GM19324 (cell line): ENCODE data around the gene CENPN.

Experiments
- ATAC-seq: cut with Tn5 transposase; IDR thresholded peaks from one replicate; pipeline ENCODE4 v1.9.1; 2021; ENCODE audit warnings: mild to moderate bottlenecking, moderate library complexity; ENCODE audit not compliant: unreplicated experiment, low FRiP score

CENPN gene

GRCh38 chr16:81076566-81077075 lies 69.6 kb downstream of the CENPN start:
- ATAC-seq = peak; percentile 90

GRCh38 chr16:81077076-81077940 lies 70.3 kb downstream of the CENPN start, which contains the start of gene C16orf46:
Gene C16orf46 (minus strand): TSS chr16:81077238. CDS start chr16:81063955, 13,283 bp downstream.
- ATAC-seq = peak; percentile 96

DNA sequence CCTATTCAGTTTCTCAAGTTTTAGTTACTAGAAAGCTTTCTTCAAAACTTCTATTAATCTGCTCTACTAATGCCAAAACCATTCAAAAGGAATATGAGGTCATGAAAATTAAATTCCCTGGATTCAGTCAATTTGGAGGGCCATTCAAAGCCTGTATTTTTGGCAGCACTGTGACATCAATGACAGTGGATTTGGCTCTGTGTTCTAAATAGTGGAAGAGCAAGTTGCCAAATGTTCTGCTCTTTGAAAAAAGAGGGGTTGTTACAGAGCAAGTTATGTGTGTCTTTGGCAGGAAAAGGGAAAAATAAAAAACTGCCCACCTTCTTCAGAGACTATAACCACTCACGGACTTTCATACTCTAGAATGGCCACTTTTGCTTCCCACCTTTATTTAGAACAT lies 73.2 kb downstream of the CENPN start:
- no peak for ATAC-seq

GRCh38 chr16:81081014-81081413 lies 74.0 kb downstream of the CENPN start:
- ATAC-seq = no peak
